BJ (cell line): ENCODE results near the gene LCE1E. TPM values are rescaled to one million over a fixed set of nuclear protein-coding genes. Genes with fewer than 3 reads are reported as not detected.

Experiments
- CTCF ChIA-PET: fragments of 350-600 bp; formaldehyde crosslinking; extraction: SDS; loops from one replicate; lab custom pipeline; 2021; ENCODE audit warnings: antibody characterized with exemption, inconsistent platforms; lab: Yijun Ruan, JAX
- POLR2A ChIA-PET: fragments of 300-600 bp; sonication (Branson Sonifier 250); formaldehyde crosslinking; extraction: SDS; loops from one replicate; lab custom pipeline; 2021; ENCODE audit warnings: antibody characterized with exemption; lab: Charles Lee
- DNase-seq: peaks from one replicate; pipeline ENCODE4 v3.0.0-alpha.2; 2011; ENCODE audit warnings: low read depth
- H3K27me3 ChIP-seq: 2 replicates; pipeline ENCODE4 v1.6.0; 2011; ENCODE audit warnings: low read length; ENCODE audit not compliant: control insufficient read depth, insufficient read depth
- H3K36me3 ChIP-seq: 2 replicates; pipeline ENCODE4 v1.5.1; 2011; ENCODE audit warnings: low read length; ENCODE audit not compliant: control insufficient read depth, insufficient read depth
- H3K4me3 ChIP-seq: 2 replicates; pipeline ENCODE4 v1.5.1; 2011; ENCODE audit warnings: low read depth, mild to moderate bottlenecking, control low read depth, low read length
- CTCF ChIP-seq: IDR thresholded peaks from 2 replicates; pipeline ENCODE4 v1.5.1; 2011; ENCODE audit warnings: low read depth, mild to moderate bottlenecking, control low read depth, inconsistent platforms, low read length, moderate library complexity; ENCODE audit not compliant: insufficient read depth
- polyA plus RNA-seq: library from polyadenylated mRNA; depleted of rRNA; stranded (reverse); fragments of >200 nt; gene quantifications from 2 replicates; pipeline ENCODE4 v1.2.3, GENCODE V29; 2011

The LCE1E gene
- polyA plus RNA-seq, 1 experiment = not detected

- Histone ChIP-seq H3K27me3 (no peaks in the 10 kb centered on the region), H3K36me3 (no peaks in the 10 kb centered on the region), H3K4me3 (no peak within 1 kb of the TSS)
- no peak for DNase-seq
- CTCF ChIA-PET = interaction anchor here (0.7 kb wide), 1 partner anchor 152 kb away, joined by 3 read pairs; no protein-coding TSS in a partner anchor
- TF ChIP-seq CTCF = no peak
- POLR2A ChIA-PET = no interaction called here
Observed at GRCh38 chr1:152806576-152806975, 20.5 kb downstream of the LCE1E start, which contains the start of gene LCE1C. TSS of gene LCE1C (minus strand) at chr1:152806651. CDS start at chr1:152805478, 1,173 bp downstream.

- Histone ChIP-seq H3K27me3 (no peaks in the 10 kb centered on the region), H3K4me3 (no peak overlapping the region), H3K36me3 (no peaks in the 10 kb centered on the region)
- CTCF ChIA-PET = no interaction called here
- DNase-seq = no peak
- no peak for TF ChIP-seq CTCF
- POLR2A ChIA-PET = no interaction called here
Observed at GRCh38 chr1:152811050-152811449, 25.0 kb downstream of the LCE1E start.

- ChIA-PET POLR2A (no interaction called here), CTCF (no interaction called here)
- H3K36me3 ChIP-seq = no peaks in the 10 kb centered on the region
Observed at GRCh38 chr1:152811671-152812070, 25.6 kb downstream of the LCE1E start, which contains the start of gene LCE1B. TSS of gene LCE1B (plus strand) at chr1:152811971. CDS start at chr1:152812447, 476 bp downstream.

GRCh38 chr1:152817309-152817708, 31.3 kb downstream of the LCE1E start:
- H3K27me3 ChIP-seq = no peaks in the 10 kb centered on the region
- H3K4me3 ChIP-seq = no peak overlapping the region
- no peak for DNase-seq
- H3K36me3 ChIP-seq = no peaks in the 10 kb centered on the region
- ChIA-PET POLR2A (no interaction called here), CTCF (interaction anchor here (1.5 kb wide), 1 partner anchor 53 kb away, joined by 4 read pairs; no protein-coding TSS in a partner anchor)
- no peak for TF ChIP-seq CTCF

More at GRCh38 chr1:152811671-152812070, 25.6 kb downstream of the LCE1E start, which contains the start of gene LCE1B:
- no peak for TF ChIP-seq CTCF
- Histone ChIP-seq H3K27me3 (no peaks in the 10 kb centered on the region), H3K4me3 (no peak within 1 kb of the TSS)
- DNase-seq = no peak

GRCh38 chr1:152823294-152823693, 37.2 kb downstream of the LCE1E start:
- no peak overlapping the region for H3K4me3 ChIP-seq
- no peaks in the 10 kb centered on the region for H3K27me3 ChIP-seq
- CTCF ChIA-PET = no interaction called here
- POLR2A ChIA-PET = no interaction called here
- TF ChIP-seq CTCF = no peak
- H3K36me3 ChIP-seq = no peaks in the 10 kb centered on the region
- DNase-seq = no peak
